HEK293 (cell line): ENCODE results near the gene EIF4A3.

Experiments used
- CTCF ChIA-PET: fragments of 350-600 bp; formaldehyde crosslinking; extraction: SDS; loops from one replicate; lab custom pipeline; 2021; ENCODE audit warnings: antibody characterized with exemption; lab: Yijun Ruan, JAX
- POLR2A ChIA-PET: fragments of 300-600 bp; formaldehyde crosslinking; extraction: SDS; loops from one replicate; lab custom pipeline; 2020; ENCODE audit warnings: antibody characterized with exemption, inconsistent platforms; lab: Yijun Ruan, JAX
- H3K27ac ChIP-seq: fragments of 200-500 bp; sonication (Bioruptor generic); 2 replicates; pipeline ENCODE4 v1.5.1; 2014; ENCODE audit warnings: low read depth, low read length, control low read depth, inconsistent platforms; ENCODE audit errors: extremely low read depth
- H3K36me3 ChIP-seq, 2 experiments: fragments of 200-500 bp in 1 of 2; sonication (Bioruptor generic) in 1 of 2; 1 replicate in 1 of 2; 2 replicates in 1 of 2; pipeline ENCODE4 v1.5.1; 2014 to 2017; ENCODE audit warnings: inconsistent platforms in 2 of 2, low read length in 2 of 2; ENCODE audit not compliant: control insufficient read depth in 2 of 2, insufficient read depth in 1 of 2
- H3K4me1 ChIP-seq: fragments of 200-500 bp; sonication (Bioruptor generic); 2 replicates; pipeline ENCODE4 v1.5.1; 2014; ENCODE audit warnings: mild to moderate bottlenecking, low read length, inconsistent platforms; ENCODE audit not compliant: control insufficient read depth, insufficient read depth
- H3K4me3 ChIP-seq: 2 replicates; pipeline ENCODE4 v1.5.1; 2011; ENCODE audit warnings: low read depth, mild to moderate bottlenecking, control low read depth, low read length, moderate library complexity
- H3K9me3 ChIP-seq: fragments of 200-500 bp; sonication (Bioruptor generic); 2 replicates; pipeline ENCODE4 v1.5.1; 2014; ENCODE audit warnings: low read depth, low read length, inconsistent platforms; ENCODE audit not compliant: control insufficient read depth, insufficient read depth
- KLF7 ChIP-seq: fragments of 450-650 bp; formaldehyde crosslinking; IDR thresholded peaks from 2 replicates; pipeline ENCODE4 v1.5.1; 2016; ENCODE audit warnings: missing biosample characterization, missing genetic modification characterization, borderline replicate concordance
- OSR2 ChIP-seq: fragments of 450-650 bp; formaldehyde crosslinking; IDR thresholded peaks from 2 replicates; pipeline ENCODE4 v1.5.1; 2016; ENCODE audit warnings: missing biosample characterization, missing genetic modification characterization
- ZBTB17 ChIP-seq: fragments of 450-650 bp; formaldehyde crosslinking; IDR thresholded peaks from 2 replicates; pipeline ENCODE4 v1.5.1; 2016; ENCODE audit warnings: missing biosample characterization, missing genetic modification characterization
- ZBTB48 ChIP-seq: fragments of 450-650 bp; formaldehyde crosslinking; IDR thresholded peaks from 2 replicates; pipeline ENCODE4 v1.5.1; 2016; ENCODE audit warnings: missing biosample characterization, missing genetic modification characterization
- ZIC2 ChIP-seq: fragments of 450-650 bp; formaldehyde crosslinking; IDR thresholded peaks from 2 replicates; pipeline ENCODE4 v1.5.1; 2016; ENCODE audit warnings: missing biosample characterization, missing genetic modification characterization
- ZNF114 ChIP-seq: fragments of 450-650 bp; formaldehyde crosslinking; IDR thresholded peaks from 2 replicates; pipeline ENCODE4 v1.5.0; 2017; ENCODE audit warnings: missing biosample characterization, missing genetic modification characterization
- ZNF121 ChIP-seq: fragments of 450-650 bp; formaldehyde crosslinking; IDR thresholded peaks from 2 replicates; pipeline ENCODE4 v1.5.1; 2016; ENCODE audit warnings: missing biosample characterization, missing genetic modification characterization
- ZNF157 ChIP-seq: fragments of 450-650 bp; formaldehyde crosslinking; IDR thresholded peaks from 2 replicates; pipeline ENCODE4 v1.5.1; 2016; ENCODE audit warnings: missing biosample characterization, missing genetic modification characterization
- ZNF2 ChIP-seq: fragments of 450-650 bp; formaldehyde crosslinking; IDR thresholded peaks from 2 replicates; pipeline ENCODE4 v1.5.1; 2016; ENCODE audit warnings: missing biosample characterization, missing genetic modification characterization
- ZNF26 ChIP-seq: fragments of 450-650 bp; formaldehyde crosslinking; IDR thresholded peaks from 2 replicates; pipeline ENCODE4 v1.5.1; 2016; ENCODE audit warnings: missing biosample characterization, missing genetic modification characterization
- ZNF266 ChIP-seq: fragments of 450-650 bp; formaldehyde crosslinking; IDR thresholded peaks from 2 replicates; pipeline ENCODE4 v1.5.1; 2016; ENCODE audit warnings: missing biosample characterization, missing genetic modification characterization, low read depth
- ZNF280D ChIP-seq: fragments of 450-650 bp; formaldehyde crosslinking; IDR thresholded peaks from 2 replicates; pipeline ENCODE4 v1.5.1; 2016; ENCODE audit warnings: missing biosample characterization, missing genetic modification characterization
- ZNF433 ChIP-seq: fragments of 450-650 bp; formaldehyde crosslinking; IDR thresholded peaks from 2 replicates; pipeline ENCODE4 v1.5.1; 2016; ENCODE audit warnings: missing biosample characterization, missing genetic modification characterization, low read depth
- ZNF48 ChIP-seq: fragments of 450-650 bp; formaldehyde crosslinking; IDR thresholded peaks from 2 replicates; pipeline ENCODE4 v1.5.1; 2016; ENCODE audit warnings: missing biosample characterization, missing genetic modification characterization
- ZNF501 ChIP-seq: fragments of 450-650 bp; formaldehyde crosslinking; IDR thresholded peaks from 2 replicates; pipeline ENCODE4 v1.5.1; 2016; ENCODE audit warnings: missing biosample characterization, missing genetic modification characterization
- ZNF544 ChIP-seq: fragments of 450-650 bp; formaldehyde crosslinking; IDR thresholded peaks from 2 replicates; pipeline ENCODE4 v1.5.0; 2017; ENCODE audit warnings: missing biosample characterization, missing genetic modification characterization
- ZNF654 ChIP-seq: fragments of 450-650 bp; formaldehyde crosslinking; IDR thresholded peaks from 2 replicates; pipeline ENCODE4 v1.5.1; 2016; ENCODE audit warnings: low read depth, missing biosample characterization, missing genetic modification characterization
- ZNF658 ChIP-seq: fragments of 450-650 bp; formaldehyde crosslinking; IDR thresholded peaks from 2 replicates; pipeline ENCODE4; 2016; ENCODE audit warnings: missing biosample characterization, missing genetic modification characterization
- ZSCAN4 ChIP-seq: fragments of 450-650 bp; formaldehyde crosslinking; IDR thresholded peaks from 2 replicates; pipeline ENCODE4 v1.5.1; 2017; ENCODE audit warnings: missing biosample characterization, missing genetic modification characterization

The EIF4A3 gene

DNA sequence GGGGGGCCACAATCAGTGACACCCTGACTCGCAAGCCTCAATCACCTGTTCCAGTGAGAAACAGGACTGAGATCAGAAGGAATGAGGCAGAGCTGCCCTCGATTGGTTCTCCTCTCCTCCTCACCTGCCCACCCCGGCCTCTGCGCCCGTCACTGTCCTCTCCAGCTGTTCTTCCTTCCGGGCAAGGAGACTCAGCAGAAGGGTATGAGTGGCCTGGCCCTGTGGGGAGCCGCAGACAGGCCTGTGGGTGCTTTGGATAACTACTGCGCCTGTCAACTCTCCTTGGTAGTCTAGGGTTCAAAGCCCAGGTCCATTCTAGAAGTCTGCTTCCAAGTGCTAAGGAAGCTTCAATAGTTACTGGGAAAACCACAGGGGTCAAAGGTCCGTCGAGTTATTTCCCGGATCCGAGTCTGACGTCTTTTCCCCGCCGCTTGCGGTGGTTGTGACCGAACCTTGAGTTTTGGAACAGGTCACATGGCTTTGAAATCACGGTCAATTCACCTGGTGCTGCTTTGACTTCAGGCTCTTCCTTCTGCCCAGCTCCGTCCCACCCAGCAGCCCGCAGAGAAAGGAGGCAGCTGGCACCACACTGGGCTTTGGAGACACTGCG, 31.2 kb upstream of the EIF4A3 start:
- Histone ChIP-seq H3K4me3 (no peak overlapping the region), H3K27ac (no peak overlapping the region), H3K36me3 (no peaks in the 10 kb centered on the region), H3K9me3 (no peaks in the 10 kb centered on the region), H3K4me1 (no peaks in the 10 kb centered on the region)
- POLR2A ChIA-PET: no interaction called here
- CTCF ChIA-PET: interaction anchor here (0.5 to 1.3 kb wide), 3 partner anchors 17 to 77 kb away, joined by 3 read pairs; partner anchors contain the start of gene GAA
- TF ChIP-seq ZNF157 (tag by site-specific recombination): no peak

- TF ChIP-seq OSR2 (no peak), ZNF654 (no peak), KLF7 (tag by site-specific recombination) (no peak), ZNF2 (tag by site-specific recombination) (no peak), ZNF433 (tag by site-specific recombination) (no peak), ZIC2 (tag by site-specific recombination) (no peak)
- Histone ChIP-seq H3K36me3 (no peaks in the 10 kb centered on the region), H3K4me1 (no peaks in the 10 kb centered on the region), H3K9me3 (no peaks in the 10 kb centered on the region), H3K27ac (no peak overlapping the region), H3K4me3 (no peak overlapping the region)
- ChIA-PET POLR2A (no interaction called here), CTCF (interaction anchor here (0.6 to 1.4 kb wide), 2 partner anchors 20 to 893 kb away, joined by 3 to 4 read pairs; no protein-coding TSS in a partner anchor)
Observed at GRCh38 chr17:80176757-80177156, 29.8 kb upstream of the EIF4A3 start.

DNA sequence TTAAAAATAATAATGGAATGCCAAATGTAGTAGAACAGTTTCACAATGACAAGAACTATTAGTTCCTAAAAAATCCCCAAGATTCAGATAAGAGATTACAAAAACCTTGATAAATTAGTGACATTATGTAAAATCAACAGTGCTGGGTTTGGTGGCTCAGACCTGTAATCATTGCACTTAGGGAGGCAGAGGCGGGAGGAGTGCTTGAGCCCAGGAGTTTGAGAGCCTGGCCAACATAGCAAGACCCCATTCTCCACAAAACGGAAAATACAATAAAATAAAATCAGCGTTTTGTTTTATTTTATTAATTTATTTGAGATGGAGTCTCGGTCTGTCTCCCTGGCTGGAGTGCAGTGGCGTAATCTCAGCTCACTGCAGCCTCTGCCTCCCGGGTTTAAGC, 27.0 kb upstream of the EIF4A3 start:
- CTCF ChIA-PET: interaction anchor here (0.5 kb wide), 1 partner anchor 725 kb away, joined by 3 read pairs; no protein-coding TSS in a partner anchor
- Histone ChIP-seq H3K27ac (no peak overlapping the region), H3K4me1 (no peaks in the 10 kb centered on the region), H3K36me3 (no peaks in the 10 kb centered on the region), H3K4me3 (no peak overlapping the region), H3K9me3 (no peaks in the 10 kb centered on the region)
- POLR2A ChIA-PET: interaction anchor here (0.7 kb wide), 1 partner anchor 15 kb away, joined by 3 read pairs; no protein-coding TSS in a partner anchor
- peak; percentile 70; the same call in 1 of the 2 replicates for TF ChIP-seq ZNF121 (tag by site-specific recombination)
- TF ChIP-seq ZNF501 (tag by site-specific recombination): no peak
- no peak for TF ChIP-seq ZNF266

DNA sequence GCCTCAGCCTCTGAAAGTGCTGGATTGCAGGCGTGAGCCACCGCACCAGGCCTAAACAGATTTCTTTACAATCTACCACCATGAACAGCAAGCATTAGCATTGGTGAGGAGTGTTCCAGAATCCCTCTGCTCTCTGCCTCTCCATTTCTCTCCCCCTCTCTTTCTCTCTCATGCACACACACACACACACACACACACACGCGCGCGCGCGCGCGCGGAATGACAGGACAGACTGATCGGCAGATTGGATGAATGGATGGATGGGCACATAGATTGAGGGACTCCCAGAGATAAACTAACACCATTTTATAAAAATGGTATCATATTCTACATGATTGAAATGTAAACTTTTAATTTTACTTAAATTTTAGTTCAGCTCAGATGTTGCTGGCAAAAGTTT, 26.2 kb upstream of the EIF4A3 start:
- no peak overlapping the region for H3K27ac ChIP-seq
- H3K4me1 ChIP-seq: no peaks in the 10 kb centered on the region
- H3K9me3 ChIP-seq: no peaks in the 10 kb centered on the region
- POLR2A ChIA-PET: interaction anchor here (0.7 kb wide), 1 partner anchor 14 kb away, joined by 3 read pairs; no protein-coding TSS in a partner anchor
- H3K4me3 ChIP-seq: no peak overlapping the region
- H3K36me3 ChIP-seq: no peaks in the 10 kb centered on the region
- CTCF ChIA-PET: interaction anchor here (0.6 to 0.9 kb wide), 2 partner anchors 10 to 72 kb away, joined by 3 to 4 read pairs; partner anchors contain the start of gene GAA
- TF ChIP-seq ZNF544: no peak
- peak; percentile 62; the same call in 1 of the 2 replicates for TF ChIP-seq ZSCAN4 (tag by site-specific recombination)
- TF ChIP-seq ZBTB17 (tag by site-specific recombination): peak; percentile 42; the same call in 1 of the 2 replicates
- TF ChIP-seq ZNF26 (tag by site-specific recombination): no peak
- no peak for TF ChIP-seq ZNF114 (tag by site-specific recombination)
- TF ChIP-seq ZNF48 (tag by site-specific recombination): no peak
- TF ChIP-seq ZNF658 (tag by site-specific recombination): no peak
- TF ChIP-seq ZBTB48 (tag by site-specific recombination): no peak
- no peak for TF ChIP-seq ZNF654
- TF ChIP-seq ZNF280D (tag by site-specific recombination): no peak
